H1 (cell line): ENCODE measurements around the gene ARHGEF28.

Source experiments
- CHD2 ChIP-seq: IDR thresholded peaks from 2 replicates; pipeline ENCODE4 v1.6.1; 2012; ENCODE audit warnings: low read length, improper control_type of control experiment
- CTCF ChIP-seq, 3 experiments: IDR thresholded peaks; 1 replicate in 2 of 3; 2 replicates in 1 of 3; pipeline versions ENCODE4 v1.5.1 to v1.6.1; 2011; ENCODE audit warnings: low read length in 3 of 3, mild to moderate bottlenecking in 3 of 3, inconsistent platforms in 2 of 3, low read depth in 1 of 3, moderate library complexity in 1 of 3; ENCODE audit not compliant: insufficient read depth in 1 of 3; ENCODE audit errors: control extremely low read depth in 1 of 3
- EGR1 ChIP-seq: IDR thresholded peaks from 2 replicates; pipeline ENCODE4 v1.6.1; 2011; ENCODE audit warnings: low read depth, low read length, borderline replicate concordance
- TEAD4 ChIP-seq: IDR thresholded peaks from 2 replicates; pipeline ENCODE4 v1.6.1; 2012; ENCODE audit warnings: low read depth, low read length, inconsistent platforms, mixed read lengths

- TF ChIP-seq EGR1 = no peak
- TF ChIP-seq CHD2 = no peak
- no peak for TF ChIP-seq CTCF (IDR thresholded peaks at IDR 0.05; ENCODE audit: control extremely low read depth in 1 of 3, insufficient read depth in 1 of 3, low read depth in 1 of 3, low read length in 3 of 3)
- no peak for TF ChIP-seq TEAD4
These were observed 171.1 kb downstream of the ARHGEF28 start for GRCh38 chr5:73797132-73797510.
